ENCODE results near the gene BLVRB. TPM values are rescaled to one million over a fixed set of nuclear protein-coding genes. Genes with fewer than 3 reads are reported as not detected.

The BLVRB gene
- polyA plus RNA-seq, 2 of the 4 experiments (the other 2 are of a cell fraction) = 202 to 280 TPM

DNA sequence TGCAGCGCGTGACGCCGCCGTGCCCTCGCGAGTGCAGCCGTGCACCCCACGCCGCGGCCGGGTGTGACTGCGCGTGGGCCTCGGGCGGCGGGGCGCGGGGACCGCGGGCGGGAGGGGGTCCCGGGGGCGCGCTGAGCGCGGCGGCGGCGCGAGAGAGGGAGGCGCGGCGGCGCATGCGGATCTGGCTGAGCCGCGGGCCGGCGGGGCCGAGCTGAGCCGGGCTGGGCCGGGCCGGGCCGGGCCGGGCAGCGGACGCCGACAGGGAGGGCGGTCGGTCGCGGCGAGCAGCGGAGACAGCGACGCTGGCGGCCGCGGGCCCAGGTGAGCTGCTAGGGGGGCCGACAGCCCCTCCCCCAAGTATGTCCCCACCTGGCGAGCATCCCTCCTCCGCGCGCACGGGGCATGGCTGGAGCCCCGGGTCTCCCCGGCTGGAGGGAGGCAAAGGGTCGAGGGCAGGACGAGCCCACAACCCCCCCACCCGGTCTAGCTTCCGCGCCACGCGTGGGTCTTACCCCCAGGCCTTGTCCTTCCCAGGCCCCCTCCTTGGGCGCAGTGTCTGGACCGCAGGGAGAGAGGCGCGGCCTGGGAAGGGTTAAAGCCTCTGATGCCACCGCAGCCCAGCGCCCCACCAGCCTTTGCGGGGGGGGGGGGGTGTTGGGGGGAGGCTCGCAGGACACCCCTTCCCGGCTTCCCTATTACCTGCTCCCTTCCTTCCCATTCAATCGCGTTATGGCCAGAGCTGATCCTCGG, 1.6 kb upstream of the BLVRB start, which contains the start of gene SPTBN4:
TSS of gene SPTBN4 (plus strand) at position 17 of the 750 bp plus-strand sequence. CDS start 5,621 bp downstream, outside the sequence.
- 43% methylated on average over 54 of the region's 87 CpGs for WGBS (ENCODE audit: missing lambda C conversion rate)

GRCh38 chr19:40466219-40466984, 857 bp upstream of the BLVRB start:
- peak overlapping the region; percentile 81 for H3K4me2 ChIP-seq
- CTCF ChIA-PET = interaction anchor here (1.3 to 46.6 kb wide), 24 partner anchors 9 to 327 kb away, joined by 3 to 950 read pairs (median 28); partner anchors contain the start of genes LTBP4, PRX and SERTAD1
- peak overlapping the region; percentile 40 for H3K4me3 ChIP-seq
- ATAC-seq = peak; percentile 0 to 41; a peak in 2 of 6 replicates
- 24% methylated on average over 48 of the region's 48 CpGs for WGBS (ENCODE audit: missing lambda C conversion rate)
- H3K27ac ChIP-seq = peak overlapping the region in 1 of 2 experiments; percentile 69; a peak in 3 of 6 replicates
- H3K4me1 ChIP-seq = peaks cover 38% of the 10 kb centered on the region
- DNase-seq (ENCODE audit: low read depth in 1 of 2, low spot score in 1 of 2) = no peak
- POLR2A ChIA-PET = interaction anchor here (0.5 to 5.3 kb wide), 31 partner anchors 8 to 1777 kb away, joined by 3 to 68 read pairs (median 5); partner anchors contain the start of genes ACTMAP, C19orf47, GSK3A and PLD3
- no peaks in the 10 kb centered on the region for H3K9me3 ChIP-seq
- no peak for FAIRE-seq
- TF ChIP-seq RNF2 (IDR thresholded peaks at IDR 0.05; ENCODE audit: borderline replicate concordance, low read depth) = no peak
- TF ChIP-seq FOSB (CRISPR knock-in tag; IDR thresholded peaks at IDR 0.05) = no peak
- TF ChIP-seq MAFK (IDR thresholded peaks at IDR 0.05; ENCODE audit: partially characterized antibody) = no peak
- no peak for TF ChIP-seq HEYL (CRISPR knock-in tag; IDR thresholded peaks at IDR 0.05)
- TF ChIP-seq TP53 (CRISPR knock-in tag; IDR thresholded peaks at IDR 0.05) = peak; percentile 71; the same call in 1 of the 2 replicates
- TF ChIP-seq ESRRA (IDR thresholded peaks at IDR 0.05; ENCODE audit: borderline replicate concordance, low read length) = peak; percentile 62; the same call in 1 of the 2 replicates
- no peak for TF ChIP-seq KDM1A (IDR thresholded peaks at IDR 0.05; ENCODE audit: low read depth)
- peak; percentile 72 for TF ChIP-seq USF2 (IDR thresholded peaks at IDR 0.05)
- TF ChIP-seq BCL3 (IDR thresholded peaks at IDR 0.05) = no peak
- no peak for TF ChIP-seq ZSCAN20 (CRISPR knock-in tag; IDR thresholded peaks at IDR 0.05)
- no peak for TF ChIP-seq ZNF302 (CRISPR knock-in tag; IDR thresholded peaks at IDR 0.05)
- no peak for TF ChIP-seq EP300 (IDR thresholded peaks at IDR 0.05)
- TF ChIP-seq BHLHE40 (IDR thresholded peaks at IDR 0.05; ENCODE audit: low read depth, low read length) = peak; percentile 77
- no peak for TF ChIP-seq NFE2L2 (conservative IDR thresholded peaks at IDR 0.05; ENCODE audit: low read length)
- no peak for TF ChIP-seq CEBPB (IDR thresholded peaks at IDR 0.05)
- TF ChIP-seq TFCP2L1 (CRISPR knock-in tag; IDR thresholded peaks at IDR 0.05) = peak; percentile 74; the same call in 1 of the 2 replicates
- no peak for TF ChIP-seq CHD4 (IDR thresholded peaks at IDR 0.05; ENCODE audit: borderline replicate concordance)
- no peak for TF ChIP-seq RARB (CRISPR knock-in tag; IDR thresholded peaks at IDR 0.05)
- no peak for TF ChIP-seq ELK1 (IDR thresholded peaks at IDR 0.05; ENCODE audit: low read depth, low read length)
- TF ChIP-seq ZC3H11A (IDR thresholded peaks at IDR 0.05) = peak; percentile 14; the same call in 1 of the 2 replicates

More for the DNA sequence above, 1.6 kb upstream of the BLVRB start, which contains the start of gene SPTBN4:
- DNase-seq (ENCODE audit: low read depth in 1 of 2, low spot score in 1 of 2) (no peak), FAIRE-seq (no peak), ATAC-seq (no peak)
- peak within 1 kb of the TSS in 1 of 2 experiments; percentile 69; a peak in 3 of 6 replicates for H3K27ac ChIP-seq
- H3K4me3 ChIP-seq = peak within 1 kb of the TSS; percentile 40
- POLR2A ChIA-PET = interaction anchor here (0.7 to 5.3 kb wide), 4 partner anchors 18 to 40 kb away, joined by 3 to 68 read pairs (median 33); partner anchors contain the start of genes SERTAD1 and SERTAD3
- peak within 1 kb of the TSS; percentile 81 for H3K4me2 ChIP-seq
- TF ChIP-seq RNF2 (IDR thresholded peaks at IDR 0.05; ENCODE audit: borderline replicate concordance, low read depth) = no peak
- TF ChIP-seq ZSCAN20 (CRISPR knock-in tag; IDR thresholded peaks at IDR 0.05) = no peak
- TF ChIP-seq, protein P1, sequence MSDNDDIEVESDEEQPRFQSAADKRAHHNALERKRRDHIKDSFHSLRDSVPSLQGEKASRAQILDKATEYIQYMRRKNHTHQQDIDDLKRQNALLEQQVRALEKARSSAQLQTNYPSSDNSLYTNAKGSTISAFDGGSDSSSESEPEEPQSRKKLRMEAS (IDR thresholded peaks at IDR 0.05) = no peak; the same call in 1 of the 2 replicates
- no peak for TF ChIP-seq POLR2AphosphoS2 (conservative IDR thresholded peaks at IDR 0.05; ENCODE audit: low read length)
- TF ChIP-seq HEYL (CRISPR knock-in tag; IDR thresholded peaks at IDR 0.05) = no peak
- TF ChIP-seq ZFP36 (IDR thresholded peaks at IDR 0.05; ENCODE audit: borderline replicate concordance, partially characterized antibody) = no peak
- TF ChIP-seq, protein P2, sequence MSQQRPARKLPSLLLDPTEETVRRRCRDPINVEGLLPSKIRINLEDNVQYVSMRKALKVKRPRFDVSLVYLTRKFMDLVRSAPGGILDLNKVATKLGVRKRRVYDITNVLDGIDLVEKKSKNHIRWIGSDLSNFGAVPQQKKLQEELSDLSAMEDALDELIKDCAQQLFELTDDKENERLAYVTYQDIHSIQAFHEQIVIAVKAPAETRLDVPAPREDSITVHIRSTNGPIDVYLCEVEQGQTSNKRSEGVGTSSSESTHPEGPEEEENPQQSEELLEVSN (IDR thresholded peaks at IDR 0.05; ENCODE audit: borderline replicate concordance, low read depth) = no peak
- TF ChIP-seq CBX8 (IDR thresholded peaks at IDR 0.05) = no peak
- no peak for TF ChIP-seq HOXB5 (CRISPR knock-in tag; IDR thresholded peaks at IDR 0.05)
- no peak for TF ChIP-seq TFCP2L1 (CRISPR knock-in tag; IDR thresholded peaks at IDR 0.05)
- no peak for TF ChIP-seq ELK1 (IDR thresholded peaks at IDR 0.05; ENCODE audit: low read depth, low read length)
- no peak for TF ChIP-seq CEBPB (IDR thresholded peaks at IDR 0.05)
- no peak for TF ChIP-seq EHF (CRISPR knock-in tag; IDR thresholded peaks at IDR 0.05)
- TF ChIP-seq POLR2A (IDR thresholded peaks at IDR 0.05; ENCODE audit: low read length) = no peak
- peaks cover 33% of the 10 kb centered on the region for H3K4me1 ChIP-seq
- no peaks in the 10 kb centered on the region for H3K9me3 ChIP-seq
- CTCF ChIA-PET = interaction anchor here (0.6 to 46.6 kb wide), 13 partner anchors 19 to 168 kb away, joined by 3 to 950 read pairs (median 22); partner anchors contain the start of genes LTBP4, PRX and SERTAD1

All from A549 (cell line).